ENCODE measurements around the gene GPR153. TPM values are rescaled to one million over a fixed set of nuclear protein-coding genes. Genes with fewer than 3 reads are reported as not detected.
A peak's percentile ranks its signal among the peaks of the same experiment; 100 is the strongest.

Gene GPR153
- polyA plus RNA-seq, 1 of the 3 experiments (the other 2 are of a cell fraction) = 6.6 TPM

DNA sequence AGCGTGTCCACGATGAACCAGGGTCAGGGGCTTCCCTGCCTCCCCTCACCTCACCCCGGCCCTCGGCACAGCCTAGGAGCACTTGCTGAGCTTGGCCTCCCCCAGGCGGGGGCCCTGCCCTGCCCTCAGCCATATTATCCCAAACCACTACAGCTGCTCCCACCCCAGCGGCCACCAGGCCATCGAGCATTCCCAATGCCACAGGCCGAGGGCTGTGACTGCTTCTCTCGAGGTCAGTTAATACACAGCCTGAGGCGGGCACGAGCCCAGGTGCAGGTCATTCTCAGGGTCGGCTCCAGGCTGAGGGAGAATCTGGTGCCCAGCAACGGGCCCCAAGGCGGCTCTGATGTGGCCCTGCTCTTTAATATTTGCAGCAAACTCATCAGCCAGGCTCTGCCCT lies 8.4 kb upstream of the GPR153 start:
- Histone ChIP-seq H3K27ac (ENCODE audit: low read depth in 2 of 2, low read length in 1 of 2) (peak overlapping the region in 1 of 2 experiments; percentile 78; a peak in 1 of 4 replicates), H3K9me2 (no peaks in the 10 kb centered on the region), H2AFZ (ENCODE audit: low read depth) (no peak overlapping the region), H3K27me3 (ENCODE audit: insufficient read depth) (no peaks in the 10 kb centered on the region), H3K4me3 (ENCODE audit: low read depth in 2 of 2, low read length in 1 of 2) (no peak overlapping the region), H3K79me2 (ENCODE audit: insufficient read depth) (no peaks in the 10 kb centered on the region), H4K20me1 (ENCODE audit: insufficient read depth) (peaks cover 10% of the 10 kb centered on the region; the same call in 1 of the 2 replicates), H3K4me1 (ENCODE audit: control insufficient read depth in 1 of 2, insufficient read depth in 2 of 2, low read depth in 1 of 2, low read length in 1 of 2) (peaks cover 7 to 50% of the 10 kb centered on the region in 2 experiments; a peak in 2 of 4 replicates), H3K4me2 (no peak overlapping the region), H3F3A (replicated peaks; ENCODE audit: insufficient read depth) (no peaks in the 10 kb centered on the region), H3K9ac (no peak overlapping the region), H3K36me3 (replicated peaks in 1 of 2; ENCODE audit: control insufficient read depth in 1 of 2, insufficient read depth in 2 of 2, low read length in 1 of 2) (no peaks in the 10 kb centered on the region), H3K9me3 (no peaks in the 10 kb centered on the region)
- TF ChIP-seq MXI1 (IDR thresholded peaks at IDR 0.05; ENCODE audit: low read depth, low read length) = no peak
- TF ChIP-seq TCF12 (IDR thresholded peaks at IDR 0.05) = no peak
- no peak for TF ChIP-seq RFX5 (IDR thresholded peaks at IDR 0.05; ENCODE audit: low read length)
- TF ChIP-seq TAF1 (IDR thresholded peaks at IDR 0.05; ENCODE audit: borderline replicate concordance, low read depth, low read length) = no peak
- TF ChIP-seq, protein P1, sequence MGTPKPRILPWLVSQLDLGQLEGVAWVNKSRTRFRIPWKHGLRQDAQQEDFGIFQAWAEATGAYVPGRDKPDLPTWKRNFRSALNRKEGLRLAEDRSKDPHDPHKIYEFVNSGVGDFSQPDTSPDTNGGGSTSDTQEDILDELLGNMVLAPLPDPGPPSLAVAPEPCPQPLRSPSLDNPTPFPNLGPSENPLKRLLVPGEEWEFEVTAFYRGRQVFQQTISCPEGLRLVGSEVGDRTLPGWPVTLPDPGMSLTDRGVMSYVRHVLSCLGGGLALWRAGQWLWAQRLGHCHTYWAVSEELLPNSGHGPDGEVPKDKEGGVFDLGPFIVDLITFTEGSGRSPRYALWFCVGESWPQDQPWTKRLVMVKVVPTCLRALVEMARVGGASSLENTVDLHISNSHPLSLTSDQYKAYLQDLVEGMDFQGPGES (IDR thresholded peaks at IDR 0.05; ENCODE audit: low read depth, low read length) = no peak
- no peak for TF ChIP-seq NFIC (IDR thresholded peaks at IDR 0.05; ENCODE audit: borderline replicate concordance)
- no peak for TF ChIP-seq SIN3A (IDR thresholded peaks at IDR 0.05; ENCODE audit: borderline replicate concordance, low read depth, low read length)
- no peak for TF ChIP-seq FOXJ3 (CRISPR knock-in tag; IDR thresholded peaks at IDR 0.05)
- no peak for TF ChIP-seq GABPA (IDR thresholded peaks at IDR 0.05; ENCODE audit: low read depth)
- no peak for TF ChIP-seq RCOR1 (IDR thresholded peaks at IDR 0.05; ENCODE audit: low read length)
- TF ChIP-seq, protein P2, sequence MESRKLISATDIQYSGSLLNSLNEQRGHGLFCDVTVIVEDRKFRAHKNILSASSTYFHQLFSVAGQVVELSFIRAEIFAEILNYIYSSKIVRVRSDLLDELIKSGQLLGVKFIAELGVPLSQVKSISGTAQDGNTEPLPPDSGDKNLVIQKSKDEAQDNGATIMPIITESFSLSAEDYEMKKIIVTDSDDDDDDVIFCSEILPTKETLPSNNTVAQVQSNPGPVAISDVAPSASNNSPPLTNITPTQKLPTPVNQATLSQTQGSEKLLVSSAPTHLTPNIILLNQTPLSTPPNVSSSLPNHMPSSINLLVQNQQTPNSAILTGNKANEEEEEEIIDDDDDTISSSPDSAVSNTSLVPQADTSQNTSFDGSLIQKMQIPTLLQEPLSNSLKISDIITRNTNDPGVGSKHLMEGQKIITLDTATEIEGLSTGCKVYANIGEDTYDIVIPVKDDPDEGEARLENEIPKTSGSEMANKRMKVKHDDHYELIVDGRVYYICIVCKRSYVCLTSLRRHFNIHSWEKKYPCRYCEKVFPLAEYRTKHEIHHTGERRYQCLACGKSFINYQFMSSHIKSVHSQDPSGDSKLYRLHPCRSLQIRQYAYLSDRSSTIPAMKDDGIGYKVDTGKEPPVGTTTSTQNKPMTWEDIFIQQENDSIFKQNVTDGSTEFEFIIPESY (IDR thresholded peaks at IDR 0.05; ENCODE audit: borderline replicate concordance, low read depth) = no peak
- no peak for TF ChIP-seq EP300 (IDR thresholded peaks at IDR 0.05; ENCODE audit: borderline replicate concordance in 1 of 2, low read depth in 1 of 2, low read length in 1 of 2)
- TF ChIP-seq RAD21 (IDR thresholded peaks at IDR 0.05; ENCODE audit: low read length) = no peak
- TF ChIP-seq, protein P3, sequence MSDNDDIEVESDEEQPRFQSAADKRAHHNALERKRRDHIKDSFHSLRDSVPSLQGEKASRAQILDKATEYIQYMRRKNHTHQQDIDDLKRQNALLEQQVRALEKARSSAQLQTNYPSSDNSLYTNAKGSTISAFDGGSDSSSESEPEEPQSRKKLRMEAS (IDR thresholded peaks at IDR 0.05; ENCODE audit: low read depth) = no peak
- no peak for TF ChIP-seq FOSL2 (IDR thresholded peaks at IDR 0.05; ENCODE audit: borderline replicate concordance, low read depth)
- TF ChIP-seq RXRA (IDR thresholded peaks at IDR 0.05; ENCODE audit: borderline replicate concordance, low read depth) = no peak
- CTCF ChIA-PET = interaction anchor here (0.9 to 3.3 kb wide), 2 partner anchors 23 to 168 kb away, joined by 3 to 22 read pairs; no protein-coding TSS in a partner anchor
- POLR2A ChIA-PET = no interaction called here
- WGBS (ENCODE audit: low lambda C conversion rate) = 96% methylated on average over 5 of the region's 14 CpGs
- no peak for DNase-seq

Measured in SK-N-SH (cell line).